Right atrium auricular region (tissue), 2 donors: ENCODE measurements around the gene HECTD1. TPM values are rescaled to one million over a fixed set of nuclear protein-coding genes. Genes with fewer than 3 reads are reported as not detected.
"Not testable (repeated sequence)": the region's sequence is repeated elsewhere in the genome, so short reads cannot be mapped to it uniquely, and the experiment has no call there.

ENCODE experiments used
- DNase-seq: peaks from one replicate; pipeline ENCODE4 v3.0.0-alpha.2; 2019; ENCODE audit warnings: low spot score
- H3K27ac ChIP-seq, 2 donors: fragments of 200-600 bp; sonication (generic); 1 replicate in 1 of 2; 2 replicates in 1 of 2; pipeline ENCODE4 v1.5.1; 2016 to 2019
- H3K27me3 ChIP-seq, 2 donors: fragments of 200-600 bp; sonication (generic); one replicate each; pipeline versions ENCODE4 v1.5.1 to v1.6.0; 2017 to 2019
- H3K36me3 ChIP-seq: fragments of 200-600 bp; sonication (generic); one replicate; pipeline ENCODE4 v1.5.1; 2016
- H3K4me1 ChIP-seq, 2 donors: fragments of 200-600 bp; sonication (generic); one replicate each; pipeline versions ENCODE4 v1.5.1 to v1.6.0; 2017 to 2019
- H3K4me3 ChIP-seq, 2 donors: fragments of 200-600 bp; sonication (generic); 1 replicate in 1 of 2; 2 replicates in 1 of 2; pipeline ENCODE4 v1.5.1; 2017 to 2019; ENCODE audit warnings: mild to moderate bottlenecking in 1 of 2, moderate library complexity in 1 of 2
- H3K9me3 ChIP-seq, 2 donors: fragments of 200-600 bp; sonication (generic); one replicate each; pipeline ENCODE4 v1.5.1; 2019
- CTCF ChIP-seq, 2 donors: fragments of 200-600 bp; sonication (generic); IDR thresholded peaks; one replicate each; pipeline ENCODE4 v1.5.1; 2019; ENCODE audit warnings: antibody characterized with exemption in 2 of 2
- total RNA-seq, 2 donors: library from RNA; depleted of rRNA; stranded (reverse); fragments of >200 nt; gene quantifications; one replicate each; pipeline ENCODE4 v1.1.0, GENCODE V29; 2016

Gene HECTD1
- total RNA-seq, 2 donors from 2014 or later, result 130 to 145 TPM

- Histone ChIP-seq H3K27ac (no peak overlapping the region), H3K9me3 (no peaks in the 10 kb centered on the region), H3K4me3 (no peak overlapping the region), H3K4me1 (no peaks in the 10 kb centered on the region), H3K27me3 (no peaks in the 10 kb centered on the region), H3K36me3 (no peaks in the 10 kb centered on the region)
- DNase-seq, result peak; percentile 30
- no peak for TF ChIP-seq CTCF (IDR thresholded peaks at IDR 0.05)
Observed at GRCh38 chr14:31069343-31069742, 138.2 kb downstream of the HECTD1 start.

- Histone ChIP-seq H3K27ac (no peak overlapping the region), H3K36me3 (no peaks in the 10 kb centered on the region), H3K4me3 (no peak overlapping the region), H3K4me1 (no peaks in the 10 kb centered on the region), H3K27me3 (no peaks in the 10 kb centered on the region), H3K9me3 (no peaks in the 10 kb centered on the region)
- TF ChIP-seq CTCF (IDR thresholded peaks at IDR 0.05), result no peak
- peak; percentile 46 for DNase-seq
Observed at GRCh38 chr14:31068235-31068634, 139.4 kb downstream of the HECTD1 start.

- H3K36me3 ChIP-seq, DNase-seq, H3K4me1 ChIP-seq, H3K4me3 ChIP-seq, H3K27me3 ChIP-seq, H3K9me3 ChIP-seq, H3K27ac ChIP-seq: not testable (repeated sequence)
Observed at GRCh38 chr14:31062908-31063307, 144.7 kb downstream of the HECTD1 start.

- H3K36me3 ChIP-seq, result no peaks in the 10 kb centered on the region
- H3K4me3 ChIP-seq, result no peak overlapping the region
- H3K27me3 ChIP-seq, result no peaks in the 10 kb centered on the region
- peaks cover 0 to 7% of the 10 kb centered on the region in 2 donors for H3K4me1 ChIP-seq
- TF ChIP-seq CTCF (IDR thresholded peaks at IDR 0.05), result no peak
- DNase-seq, result peak; percentile 26
- H3K9me3 ChIP-seq, result no peaks in the 10 kb centered on the region
- H3K27ac ChIP-seq, result no peak overlapping the region
Observed at GRCh38 chr14:31060253-31060875, 147.2 kb downstream of the HECTD1 start.

GRCh38 chr14:31059152-31059924 is 148.3 kb downstream of the HECTD1 start:
- Histone ChIP-seq H3K9me3 (no peaks in the 10 kb centered on the region), H3K4me1 (peaks cover 0 to 7% of the 10 kb centered on the region in 2 donors), H3K27ac (no peak overlapping the region), H3K4me3 (no peak overlapping the region), H3K36me3 (no peaks in the 10 kb centered on the region), H3K27me3 (no peaks in the 10 kb centered on the region)
- peak; percentile 64 for DNase-seq
- no peak for TF ChIP-seq CTCF (IDR thresholded peaks at IDR 0.05)

- H3K9me3 ChIP-seq, result no peaks in the 10 kb centered on the region
- H3K4me3 ChIP-seq, result no peak overlapping the region
- peaks cover 0 to 15% of the 10 kb centered on the region in 2 donors for H3K4me1 ChIP-seq
- H3K27ac ChIP-seq, result no peak overlapping the region
- no peaks in the 10 kb centered on the region for H3K27me3 ChIP-seq
- DNase-seq, result no peak
- TF ChIP-seq CTCF (IDR thresholded peaks at IDR 0.05), result no peak
- H3K36me3 ChIP-seq, result no peaks in the 10 kb centered on the region
Observed at GRCh38 chr14:31057701-31058364, 149.8 kb downstream of the HECTD1 start.
